ENCODE data around the gene ADIPOQ.
"Not testable (repeated sequence)": the region's sequence is repeated elsewhere in the genome, so short reads cannot be mapped to it uniquely, and the experiment has no call there.

The ADIPOQ gene

DNA sequence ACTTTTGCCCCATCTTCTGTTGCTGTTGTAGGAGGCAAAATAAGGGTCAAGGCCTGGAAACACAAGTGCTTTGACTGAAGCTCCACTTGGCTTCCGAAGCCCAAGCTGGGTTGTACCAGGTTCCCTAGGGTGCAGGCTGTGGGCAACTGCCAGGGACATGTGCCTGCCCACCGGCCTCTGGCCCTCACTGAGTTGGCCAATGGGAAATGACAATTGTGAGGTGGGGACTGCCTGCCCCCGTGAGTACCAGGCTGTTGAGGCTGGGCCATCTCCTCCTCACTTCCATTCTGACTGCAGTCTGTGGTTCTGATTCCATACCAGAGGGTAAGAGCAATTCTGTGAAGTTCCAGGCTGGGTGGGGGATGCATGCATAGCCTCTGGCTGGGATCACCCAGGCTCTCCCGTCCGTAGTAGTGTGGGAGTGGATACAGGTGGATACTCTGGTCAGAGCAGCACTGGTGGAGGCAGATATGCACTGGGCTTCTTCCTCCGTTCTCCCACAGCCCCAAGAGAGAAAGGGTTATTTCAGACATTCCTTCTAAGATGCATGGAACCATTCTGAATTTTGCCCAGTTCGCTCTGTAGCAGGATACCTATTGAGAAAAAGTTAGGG, at the start of gene ADIPOQ:
TSS of gene ADIPOQ (plus strand) at position 285 of the 613 bp plus-strand sequence. CDS start 10,349 bp downstream, outside the sequence.
- no peak for DNase-seq (ENCODE audit: low spot score)

DNA sequence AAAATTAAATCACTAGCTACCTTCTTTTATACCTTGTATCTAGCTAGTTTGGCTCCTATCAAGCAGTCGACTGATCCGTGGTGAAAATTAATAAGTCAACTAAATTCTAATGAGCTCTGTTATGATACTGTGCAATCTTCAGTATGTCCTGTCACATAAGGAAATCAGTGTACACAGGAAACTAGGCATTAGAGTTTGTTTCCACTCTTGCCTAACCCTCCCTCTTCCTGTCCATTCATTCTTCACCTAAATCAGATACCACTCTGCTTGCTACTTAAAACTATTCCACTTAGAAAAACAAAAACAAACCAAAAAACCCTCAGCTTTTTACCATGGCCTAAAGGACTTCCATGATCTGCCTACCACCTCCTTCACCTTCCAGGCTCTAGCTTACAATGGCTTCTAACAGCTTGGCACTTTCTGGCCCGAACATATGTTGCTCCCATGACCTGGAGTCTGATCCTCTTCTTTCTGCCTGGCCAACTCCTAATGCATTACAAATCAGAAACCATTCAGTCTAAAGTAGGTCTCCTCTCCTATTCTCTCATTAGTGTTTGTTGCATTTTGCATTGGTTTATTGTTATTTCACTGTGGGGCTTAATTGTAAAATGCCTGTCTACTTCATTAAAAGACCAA, 44.2 kb upstream of the ADIPOQ start:
- DNase-seq (ENCODE audit: low spot score) = no peak

DNA sequence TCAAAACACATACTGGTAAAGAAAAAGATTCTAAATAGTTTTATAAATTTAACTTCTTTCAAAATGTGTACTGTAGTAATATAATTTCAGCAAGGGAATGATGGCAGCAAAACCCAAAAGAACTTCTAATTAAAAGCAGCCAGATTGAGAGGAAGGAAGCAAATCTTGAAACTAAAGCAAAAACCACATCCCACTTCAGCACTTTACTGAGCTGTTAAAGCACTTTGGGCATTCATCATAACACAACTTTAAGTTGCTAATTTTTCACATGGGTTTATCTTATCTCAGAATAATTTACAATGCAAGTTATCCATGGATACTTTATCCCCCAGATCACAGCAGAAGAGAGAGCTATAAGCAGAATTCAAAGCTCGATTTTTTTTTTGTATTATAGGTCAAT, 42.2 kb upstream of the ADIPOQ start:
- no peak for DNase-seq (ENCODE audit: low spot score)

DNA sequence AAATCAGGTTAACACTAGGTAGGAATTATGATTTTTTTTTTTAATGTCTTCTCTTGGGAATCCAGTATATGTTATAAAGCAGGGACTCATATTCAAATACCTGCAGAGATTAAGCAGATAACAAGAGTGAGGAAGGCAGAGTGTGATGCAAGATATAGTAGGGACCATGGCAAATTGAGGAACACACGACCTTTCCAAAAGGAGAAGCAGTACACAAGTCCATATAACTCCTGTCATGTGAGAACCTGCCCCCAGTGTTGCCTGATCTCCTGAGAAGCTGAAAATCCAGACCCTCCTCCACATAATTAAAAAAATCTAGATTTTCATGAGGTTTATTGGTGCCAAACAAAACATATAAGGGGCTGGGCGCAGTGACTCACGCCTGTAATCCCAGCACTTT, 39.8 kb upstream of the ADIPOQ start:
- no peak for DNase-seq (ENCODE audit: low spot score)

DNA sequence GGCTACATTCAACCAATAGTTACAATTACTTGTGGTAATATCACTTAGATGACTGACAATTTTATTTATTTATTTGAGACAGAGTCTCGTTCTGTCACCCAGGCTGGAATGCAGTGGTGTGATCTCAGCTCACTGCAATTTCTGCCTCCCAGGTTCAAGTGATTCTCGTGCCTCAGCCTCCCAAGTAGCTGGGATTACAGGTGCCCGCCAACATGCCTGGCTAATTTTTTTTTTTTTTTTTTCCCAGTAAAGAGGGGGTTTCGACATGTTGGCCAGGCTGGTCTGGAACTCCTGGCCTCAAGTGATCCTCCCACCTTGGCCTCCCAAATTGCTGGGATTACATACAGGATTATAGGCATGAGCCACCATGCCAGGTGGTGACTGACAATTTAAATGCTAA, 39.1 kb upstream of the ADIPOQ start:
- DNase-seq (ENCODE audit: low spot score) = not testable (repeated sequence)

DNA sequence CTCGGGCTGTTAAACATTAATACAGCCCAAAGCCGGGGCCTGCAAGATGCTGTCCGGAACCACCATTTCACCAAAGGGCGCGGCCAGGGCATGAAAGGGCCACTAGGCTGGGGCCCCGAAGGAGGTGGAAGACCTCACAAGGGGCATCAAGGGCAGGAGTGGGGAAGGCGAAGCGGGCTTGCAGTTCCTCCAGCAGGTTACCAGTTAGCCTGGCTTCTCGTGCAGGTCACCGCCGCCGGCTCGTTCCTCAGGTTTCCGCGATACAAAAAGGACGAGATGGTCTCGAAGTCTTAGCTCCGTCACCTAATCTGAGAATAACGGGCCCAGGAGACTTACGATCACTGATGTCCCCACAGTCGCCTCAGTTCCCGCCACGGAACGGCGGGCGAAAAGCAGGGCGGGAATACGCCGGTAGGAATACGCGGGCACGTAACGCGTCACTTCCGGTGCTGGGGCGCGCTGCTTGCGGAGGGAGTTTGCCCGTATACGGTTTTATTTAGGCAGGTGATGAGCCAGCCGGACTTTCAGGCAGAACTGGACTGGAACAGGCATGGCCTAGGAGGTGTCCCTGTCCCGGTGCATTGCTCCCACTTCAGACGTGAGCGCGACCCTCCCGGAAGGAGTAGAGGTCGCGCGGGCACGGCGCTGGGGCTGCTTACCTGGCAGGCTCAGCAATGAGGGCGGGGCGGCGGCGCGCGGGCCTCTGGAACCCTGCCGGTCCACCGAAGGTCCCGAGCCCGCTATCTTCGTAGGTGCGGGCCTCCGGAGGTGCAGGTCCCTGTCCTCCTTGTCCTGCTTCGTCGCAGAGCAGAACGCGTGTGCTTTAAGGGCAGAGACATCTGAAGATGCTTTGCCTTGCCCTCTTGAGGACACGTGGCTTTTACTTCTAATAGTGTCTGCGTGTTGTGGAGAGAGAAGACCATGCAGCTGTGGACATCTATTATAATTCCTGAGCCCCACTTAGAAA, 36.1 kb upstream of the ADIPOQ start, which contains the start of gene RFC4:
TSS of gene RFC4 (minus strand) at position 394 of the 967 bp plus-strand sequence. CDS start 1,769 bp downstream, outside the sequence.
- peak; percentile 80 for DNase-seq (ENCODE audit: low spot score)

DNA sequence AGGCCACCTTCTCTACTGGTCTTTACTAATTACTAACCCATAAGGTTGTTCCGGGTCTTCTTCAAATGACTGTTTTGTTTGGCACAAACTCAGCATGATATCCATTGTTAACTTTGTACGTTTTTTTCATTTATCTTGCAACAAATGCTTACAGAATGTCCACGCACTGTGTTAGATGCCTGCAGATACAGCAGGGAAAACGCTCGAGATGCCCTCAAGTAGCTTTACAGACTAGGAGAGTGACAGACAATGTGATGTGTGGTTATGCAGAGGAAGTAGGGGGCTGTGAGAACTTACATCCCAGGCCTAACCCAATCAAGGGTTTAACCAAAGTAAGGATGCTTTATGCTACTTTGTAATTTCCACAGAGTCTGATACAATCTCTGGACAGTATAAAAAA, 35.3 kb upstream of the ADIPOQ start:
- no peak for DNase-seq (ENCODE audit: low spot score)

DNA sequence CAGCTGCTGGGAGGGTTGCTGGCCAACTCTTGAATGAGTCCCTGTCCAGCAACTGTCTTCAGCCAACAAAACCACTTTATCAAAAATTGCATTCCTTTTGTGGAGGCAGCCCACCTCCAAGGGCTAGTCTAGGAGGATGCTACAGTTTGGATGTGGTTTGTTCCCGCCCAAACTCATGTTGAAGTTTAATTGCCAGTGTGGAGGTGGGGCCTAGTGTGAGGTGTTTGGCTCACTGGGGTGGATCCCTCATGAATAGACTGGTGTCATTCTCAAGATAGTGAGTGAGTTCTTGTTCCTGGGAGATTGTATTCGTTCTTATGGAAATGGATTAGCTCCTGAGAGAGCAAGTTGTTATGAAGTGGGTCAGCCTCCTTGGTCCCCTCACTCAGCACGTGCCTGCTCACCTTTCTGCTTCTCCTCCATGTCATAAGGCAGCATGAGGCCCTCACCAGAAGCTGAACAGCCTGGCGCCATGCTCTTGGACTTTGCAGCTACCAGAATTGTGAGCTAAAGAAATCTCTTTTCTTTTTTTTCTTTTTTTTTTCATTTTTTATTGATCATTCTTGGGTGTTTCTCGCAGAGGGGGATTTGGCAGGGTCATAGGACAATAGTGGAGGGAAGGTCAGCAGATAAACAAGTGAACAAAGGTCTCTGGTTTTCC, 32.0 kb upstream of the ADIPOQ start:
- DNase-seq (ENCODE audit: low spot score) = no peak

DNA sequence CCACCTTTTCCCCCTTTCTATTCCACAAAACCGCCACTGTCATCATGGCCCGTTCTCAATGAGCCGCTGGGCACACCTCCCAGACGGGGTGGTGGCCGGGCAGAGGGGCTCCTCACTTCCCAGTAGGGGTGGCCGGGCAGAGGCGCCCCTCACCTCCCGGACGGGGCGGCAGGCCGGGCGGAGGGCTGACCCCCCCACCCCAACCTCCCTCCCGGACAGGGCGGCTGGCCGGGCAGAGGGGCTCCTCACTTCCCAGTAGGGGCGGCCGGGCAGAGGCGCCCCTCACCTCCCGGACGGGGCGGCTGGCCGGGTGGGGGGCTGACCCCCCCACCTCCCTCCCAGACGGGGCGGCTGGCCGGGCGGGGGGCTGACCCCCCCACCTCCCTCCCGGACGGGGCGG, 31.2 kb upstream of the ADIPOQ start:
- not testable (repeated sequence) for DNase-seq (ENCODE audit: low spot score)

DNA sequence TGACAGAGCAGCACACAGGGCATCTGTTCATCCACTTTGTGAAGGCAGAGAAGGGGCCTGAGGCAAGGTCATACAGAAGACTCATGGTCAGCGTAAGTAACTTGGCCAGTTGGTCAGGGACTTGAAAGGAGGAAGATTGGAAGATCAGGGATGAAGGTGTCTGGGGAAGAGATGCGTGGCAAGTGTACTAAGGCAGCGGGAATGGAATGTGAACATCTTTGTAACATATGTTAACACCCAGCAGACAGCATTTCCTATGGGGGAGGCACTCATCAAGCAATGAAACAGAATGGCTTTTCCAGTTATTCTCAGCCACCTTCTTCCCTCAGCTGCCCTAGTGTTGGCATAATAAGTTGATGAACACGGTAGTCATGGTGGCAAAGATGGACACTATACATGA, 28.4 kb upstream of the ADIPOQ start:
- no peak for DNase-seq (ENCODE audit: low spot score)

DNA sequence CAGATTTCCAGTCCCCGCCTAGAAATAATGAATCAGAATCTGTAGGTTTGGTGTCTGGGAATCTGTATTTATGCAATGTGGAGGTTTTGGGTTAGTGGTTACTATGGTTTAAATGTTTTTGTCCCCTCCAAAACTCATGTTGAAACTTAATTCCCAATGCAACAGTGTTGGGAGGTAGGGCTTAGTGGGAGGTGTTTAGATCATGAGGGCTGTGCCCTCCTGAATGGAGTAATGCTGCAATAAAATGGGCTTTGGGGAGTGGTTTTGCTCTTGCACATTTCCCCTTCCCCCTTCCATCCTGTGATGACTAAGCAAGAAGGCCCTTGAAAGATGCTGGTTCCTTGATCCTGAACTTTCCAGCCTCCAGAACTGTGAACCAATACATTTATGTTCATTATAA, 27.1 kb upstream of the ADIPOQ start:
- no peak for DNase-seq (ENCODE audit: low spot score)

DNA sequence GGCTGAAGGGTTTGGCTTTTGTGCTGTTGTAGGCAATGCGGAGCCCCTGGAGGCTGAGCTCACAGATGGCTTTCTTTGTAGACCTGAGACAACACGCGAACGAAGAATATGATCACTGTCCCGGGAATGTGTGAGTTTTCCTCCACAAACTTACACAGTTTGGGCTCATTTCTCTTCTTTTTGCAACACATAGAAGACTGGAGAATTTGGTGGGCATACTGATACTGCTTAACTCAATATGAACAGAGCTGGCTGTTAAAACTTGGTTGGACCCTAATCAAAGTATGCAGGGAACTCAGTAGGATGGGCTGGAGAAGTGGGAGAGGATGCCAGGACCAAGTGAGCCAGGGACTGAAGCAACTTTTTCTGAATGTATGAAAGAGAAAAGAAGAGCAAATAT, 24.0 kb upstream of the ADIPOQ start:
- no peak for DNase-seq (ENCODE audit: low spot score)

DNA sequence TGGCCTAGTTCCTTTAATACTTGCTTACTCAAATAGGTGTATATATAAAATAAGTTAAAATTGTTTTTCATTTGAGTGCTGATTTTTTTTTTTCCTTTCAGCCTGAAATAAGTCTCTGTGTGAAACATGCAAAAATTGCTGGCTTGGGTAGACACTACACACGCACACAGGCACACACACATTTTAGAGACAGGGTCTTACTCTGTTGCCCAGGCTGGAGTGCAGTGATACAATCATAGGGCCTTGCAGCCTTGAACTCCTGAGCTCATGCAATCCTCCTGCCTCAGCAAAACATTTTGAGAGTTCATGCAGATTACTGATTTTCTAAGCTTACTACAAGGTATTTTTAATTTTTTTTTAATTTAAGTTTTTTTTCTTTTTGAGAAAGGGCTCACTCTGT, 23.6 kb upstream of the ADIPOQ start:
- no peak for DNase-seq (ENCODE audit: low spot score)

DNA sequence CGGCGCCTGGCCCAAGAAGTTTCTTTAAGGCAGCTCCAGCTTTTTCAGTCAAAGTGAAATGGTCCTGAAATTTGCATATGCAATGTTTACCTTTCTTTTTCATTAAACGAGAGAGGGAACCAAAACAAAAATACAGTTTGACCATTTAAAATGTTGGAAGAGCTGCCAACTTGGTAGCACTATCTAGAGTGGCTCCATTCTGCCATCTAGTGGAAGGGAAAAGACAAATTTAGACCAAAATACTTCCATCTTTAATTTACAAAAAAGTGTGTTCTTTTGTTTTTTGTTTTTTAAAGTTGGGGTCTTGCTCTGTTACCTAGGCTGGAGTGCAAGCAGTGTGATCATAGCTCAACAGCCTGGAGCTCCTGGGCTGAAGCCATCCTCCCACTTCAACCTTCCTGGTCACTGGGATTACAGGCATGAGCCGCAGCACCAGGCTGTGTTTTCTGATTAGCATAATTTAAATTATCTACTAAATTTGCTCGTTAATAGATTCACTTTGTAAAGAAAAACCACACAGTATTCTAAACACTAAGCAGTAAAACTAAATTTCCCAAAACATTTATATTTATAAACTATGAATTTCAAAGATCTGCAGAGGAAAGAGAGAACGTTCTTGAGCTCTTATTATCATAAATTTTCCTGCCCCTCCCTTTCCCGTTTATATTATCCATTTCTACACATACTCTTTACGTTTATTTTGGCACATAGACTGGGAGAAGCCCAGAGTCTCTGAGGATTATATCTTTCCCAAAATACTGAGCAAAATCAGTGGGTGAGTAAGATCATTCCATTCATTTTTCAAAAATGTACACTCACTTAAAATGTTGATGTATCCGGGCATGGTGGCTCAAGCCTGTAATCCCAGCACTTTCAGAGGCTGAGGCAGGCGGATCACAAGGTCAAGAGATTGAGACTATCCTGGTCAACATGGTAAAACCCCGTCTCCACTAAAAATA, 20.8 kb upstream of the ADIPOQ start:
- peak; percentile 68 for DNase-seq (ENCODE audit: low spot score)

DNA sequence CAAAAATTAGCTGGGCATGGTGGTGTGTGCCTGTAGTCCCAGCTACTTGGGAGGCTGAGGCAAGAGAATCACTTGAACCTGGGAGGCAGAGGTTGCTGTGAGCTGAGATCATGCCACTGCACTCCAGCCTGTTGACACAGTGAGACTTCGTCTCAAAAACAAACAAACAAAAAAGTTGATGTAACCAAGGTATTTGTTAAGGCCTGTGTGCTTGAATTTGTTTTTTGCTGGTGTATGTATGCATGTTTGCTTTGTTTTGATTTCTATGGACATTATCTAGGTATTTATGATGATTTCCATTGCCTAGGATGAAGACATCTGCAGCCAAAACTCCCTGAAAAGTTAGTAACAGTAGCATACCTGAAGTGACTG, 20.1 kb upstream of the ADIPOQ start:
- not testable (repeated sequence) for DNase-seq (ENCODE audit: low spot score)

DNA sequence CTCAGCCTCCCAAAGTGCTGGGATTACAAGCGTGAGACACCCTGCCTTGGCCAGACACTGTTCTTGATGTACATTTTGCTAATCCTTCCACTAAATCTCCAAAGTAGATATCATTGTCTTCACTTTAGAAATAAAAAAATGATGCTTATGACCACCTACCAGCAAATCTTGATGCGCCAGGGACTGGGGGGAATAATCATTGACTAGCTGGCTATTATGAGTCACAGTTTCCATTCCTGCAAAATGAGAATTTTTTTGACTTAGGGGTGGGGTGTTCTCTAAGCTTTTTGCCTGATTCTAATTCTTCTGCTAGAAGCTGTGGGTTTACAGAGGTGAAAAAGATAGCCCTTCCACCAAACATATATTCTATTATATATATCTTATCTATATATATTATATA, 19.1 kb upstream of the ADIPOQ start:
- no peak for DNase-seq (ENCODE audit: low spot score)

DNA sequence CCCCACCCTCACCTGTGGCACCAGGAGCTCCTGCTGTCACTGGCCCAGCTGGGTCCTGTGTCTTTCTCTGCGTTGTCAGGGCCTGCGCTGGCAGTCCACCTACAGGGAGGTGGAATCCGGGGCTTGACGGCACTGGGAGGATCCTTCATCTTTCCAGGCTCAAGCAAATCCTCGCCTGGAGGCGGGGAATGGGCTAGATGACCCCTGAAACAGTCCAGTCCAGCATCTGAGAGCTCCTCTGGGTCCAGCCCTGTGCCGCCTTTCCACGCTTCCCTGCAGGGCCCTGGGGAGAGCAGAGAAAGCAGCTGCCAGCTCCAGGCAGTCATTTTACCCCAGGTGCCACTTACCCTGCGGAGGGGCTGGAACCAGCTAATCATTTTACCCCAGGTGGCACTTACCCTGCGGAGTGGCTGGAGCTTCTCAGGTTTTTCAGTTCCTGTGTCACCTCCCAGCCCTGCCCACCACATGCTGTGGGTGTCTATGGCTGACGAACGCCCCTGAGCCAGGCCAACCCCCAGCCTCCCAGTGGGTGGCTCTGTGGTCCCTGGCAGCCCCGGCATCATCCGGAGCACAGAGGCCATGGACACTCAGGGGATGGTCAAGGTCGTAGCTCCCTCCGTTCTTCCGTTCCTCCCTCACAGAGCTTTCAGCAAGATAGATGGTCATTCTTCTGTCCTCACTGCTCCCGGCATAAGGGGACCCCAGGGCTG, 17.9 kb upstream of the ADIPOQ start:
- DNase-seq (ENCODE audit: low spot score) = no peak

DNA sequence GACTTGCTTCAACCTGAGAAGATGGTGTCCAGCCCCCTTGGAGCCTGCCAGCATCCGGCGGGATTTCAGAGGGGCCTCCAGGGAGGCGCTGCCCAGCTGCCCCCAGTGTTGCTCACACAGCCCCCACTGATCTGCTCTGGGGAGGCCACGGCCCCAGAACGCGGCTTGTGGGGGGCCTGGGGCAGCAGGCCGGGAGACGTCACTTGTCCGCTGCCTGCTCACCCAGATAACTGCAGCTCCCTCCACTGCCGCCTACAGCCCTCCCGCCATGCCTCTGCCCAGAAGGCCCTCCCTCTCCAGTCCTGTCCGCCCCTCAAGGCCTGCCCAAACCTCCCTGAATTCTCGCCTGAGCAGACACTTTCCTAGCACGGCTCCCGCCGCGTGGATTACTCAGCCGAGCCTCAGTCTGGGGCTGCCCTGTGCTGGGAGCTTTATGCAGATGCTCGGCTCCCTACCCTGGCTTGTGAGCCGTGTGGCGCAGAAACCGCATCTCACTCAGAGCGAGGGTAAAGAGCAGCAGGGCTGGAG, 17.2 kb upstream of the ADIPOQ start:
- DNase-seq (ENCODE audit: low spot score) = no peak

DNA sequence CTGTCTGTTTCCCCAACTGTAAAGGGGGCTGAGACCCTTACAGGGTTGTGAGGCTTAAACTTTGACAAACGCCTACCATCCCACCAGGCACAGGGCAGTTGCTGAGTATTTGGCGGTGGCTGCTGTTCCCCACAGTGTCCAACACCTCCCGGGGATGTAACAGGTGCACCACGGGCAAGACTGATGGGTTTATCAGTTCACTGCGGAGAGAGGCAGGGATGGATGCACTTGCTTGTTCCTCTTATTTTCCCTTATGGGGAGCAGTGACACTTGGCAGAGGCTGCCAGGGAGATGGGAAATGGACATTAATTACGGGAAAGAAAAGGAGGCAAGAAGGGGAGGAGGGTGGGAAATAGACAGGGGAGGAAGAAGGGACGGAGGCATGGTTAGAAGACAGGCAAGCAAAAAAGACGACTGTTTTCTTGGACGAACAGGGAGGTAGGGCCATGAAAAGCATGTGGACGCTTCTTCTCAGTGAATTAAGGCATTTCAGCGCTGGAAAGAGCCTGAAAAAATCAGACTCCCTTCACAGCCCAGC, 16.6 kb upstream of the ADIPOQ start:
- no peak for DNase-seq (ENCODE audit: low spot score)

DNA sequence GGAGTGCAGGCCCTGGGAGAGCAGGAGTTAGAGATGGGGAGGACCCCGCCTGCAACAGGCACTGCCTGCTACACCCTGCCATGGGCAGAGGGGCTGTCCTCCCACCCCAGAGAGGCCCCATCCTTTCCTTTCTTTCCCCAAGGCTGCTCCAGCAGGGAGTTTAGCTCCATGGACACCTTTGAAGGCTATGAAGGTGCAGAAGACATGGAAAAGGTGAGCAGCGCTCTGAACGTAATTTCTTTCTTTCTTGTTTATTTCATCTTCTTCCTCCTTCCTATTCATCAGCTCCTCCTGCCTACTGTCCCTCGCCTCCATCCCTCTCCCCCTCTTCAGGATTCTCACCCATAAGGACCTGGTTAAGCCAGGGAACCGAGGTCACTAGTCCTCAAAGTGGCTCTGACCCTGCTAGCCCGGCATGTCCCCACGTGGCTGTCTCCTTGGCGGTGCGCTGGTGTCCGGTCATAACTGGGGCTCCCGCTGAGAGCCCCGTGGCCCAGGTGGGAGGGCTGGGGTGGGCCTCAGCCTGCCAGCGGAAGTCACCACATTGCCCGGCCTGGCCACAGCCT, 16.0 kb upstream of the ADIPOQ start:
- no peak for DNase-seq (ENCODE audit: low spot score)

Data from CD4-positive, alpha-beta T cell treated with Interleukin-2 at 100 ng/mL for 4 hours (primary cell).